DOHH2 (cell line): ENCODE data around the gene PPM1N.
A peak's percentile ranks its signal among the peaks of the same experiment; 100 is the strongest.

Source experiments
- H3F3A ChIP-seq: fragments of 200-600 bp; sonication (generic), shearing (Covaris generic); 2 replicates; pipeline ENCODE4 v1.6.0; 2016; ENCODE audit warnings: antibody characterized with exemption, mild to moderate bottlenecking; ENCODE audit not compliant: control insufficient read depth, insufficient read depth
- H3K27ac ChIP-seq: fragments of 200-600 bp; sonication (generic); 2 replicates; pipeline ENCODE4 v1.5.1; 2014; ENCODE audit warnings: low read depth, mild to moderate bottlenecking, low read length, moderate library complexity
- H3K27me3 ChIP-seq: fragments of 200-600 bp; sonication (generic); 2 replicates; pipeline ENCODE4 v1.6.1; 2014; ENCODE audit warnings: mild to moderate bottlenecking, low read length, mixed read lengths; ENCODE audit not compliant: control insufficient read depth
- H3K36me3 ChIP-seq: fragments of 200-600 bp; sonication (generic); 2 replicates; pipeline ENCODE4 v1.6.1; 2014; ENCODE audit warnings: mild to moderate bottlenecking, low read length, moderate library complexity, mixed read lengths; ENCODE audit not compliant: control insufficient read depth
- H3K4me1 ChIP-seq: fragments of 200-600 bp; sonication (generic); 2 replicates; pipeline ENCODE4 v1.6.1; 2014; ENCODE audit warnings: mild to moderate bottlenecking, low read length, mixed read lengths; ENCODE audit not compliant: control insufficient read depth
- H3K4me2 ChIP-seq: fragments of 200-600 bp; sonication (generic); 2 replicates; pipeline ENCODE4 v1.6.0; 2014; ENCODE audit warnings: mild to moderate bottlenecking, low read length, moderate library complexity
- H3K4me3 ChIP-seq: fragments of 200-600 bp; sonication (generic); 2 replicates; pipeline ENCODE4 v1.5.1; 2014; ENCODE audit warnings: mild to moderate bottlenecking, low read length, mixed read lengths
- H3K79me2 ChIP-seq: fragments of 200-600 bp; sonication (generic); 2 replicates; pipeline ENCODE4 v1.6.1; 2014; ENCODE audit warnings: mild to moderate bottlenecking, low read length, mixed read lengths; ENCODE audit not compliant: control insufficient read depth
- H3K9me2 ChIP-seq: fragments of 200-600 bp; sonication (generic); replicated peaks from 2 replicates; pipeline ENCODE4 v1.6.1; 2014; ENCODE audit warnings: mild to moderate bottlenecking, low read length, mixed read lengths; ENCODE audit not compliant: control insufficient read depth
- H3K9me3 ChIP-seq: fragments of 200-600 bp; sonication (generic); 2 replicates; pipeline ENCODE4 v1.6.1; 2014; ENCODE audit warnings: antibody characterized with exemption, low read length, mixed read lengths; ENCODE audit not compliant: control insufficient read depth, insufficient read depth
- H4K20me1 ChIP-seq: fragments of 200-600 bp; sonication (generic); 2 replicates; pipeline ENCODE4 v1.6.0; 2014; ENCODE audit warnings: low read depth, mild to moderate bottlenecking, antibody characterized with exemption, low read length, moderate library complexity; ENCODE audit not compliant: control insufficient read depth, insufficient read depth
- EZH2phosphoT487 ChIP-seq: fragments of 200-600 bp; sonication (generic); IDR thresholded peaks from 2 replicates; pipeline ENCODE4 v1.6.1; 2017; ENCODE audit warnings: borderline replicate concordance, mild to moderate bottlenecking, antibody characterized with exemption, low read length, moderate library complexity, mixed read lengths
- TF ChIP-seq, protein P1 (sequence below): fragments of 200-600 bp; sonication (generic); IDR thresholded peaks from one replicate; pipeline ENCODE4 v1.5.1; 2014; ENCODE audit warnings: antibody characterized with exemption, mild to moderate bottlenecking, low read depth, low read length; ENCODE audit not compliant: poor library complexity, severe bottlenecking

Gene PPM1N

DNA sequence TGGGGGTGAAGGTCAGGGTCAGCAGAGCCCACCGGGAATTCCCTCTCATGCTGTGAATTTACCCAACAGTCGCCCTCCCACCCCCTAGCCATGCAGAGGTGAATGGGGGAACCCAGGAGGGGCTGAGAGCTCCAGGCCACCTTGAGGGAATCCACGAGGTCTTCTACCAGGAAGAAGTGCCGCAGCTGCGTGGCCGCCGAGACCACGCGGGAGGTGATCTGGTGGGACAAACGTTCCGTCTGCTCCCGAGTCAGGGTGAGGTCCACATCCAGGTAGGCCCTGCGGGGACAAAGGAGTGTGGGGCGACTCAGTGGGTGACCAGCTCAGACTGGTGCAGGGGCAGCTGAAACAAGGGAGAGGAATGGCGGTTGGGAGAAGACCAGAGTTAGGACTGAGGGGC lies 9.5 kb upstream of the PPM1N start:
- Histone ChIP-seq H3K4me2 (no peak overlapping the region), H3K9me3 (no peaks in the 10 kb centered on the region), H4K20me1 (no peaks in the 10 kb centered on the region; the same call in 1 of the 2 replicates), H3K79me2 (peaks cover 6% of the 10 kb centered on the region; the same call in 1 of the 2 replicates), H3K36me3 (no peaks in the 10 kb centered on the region), H3K4me3 (no peak overlapping the region), H3K27me3 (no peaks in the 10 kb centered on the region), H3K9me2 (no peaks in the 10 kb centered on the region), H3K27ac (no peak overlapping the region), H3F3A (peaks cover 7% of the 10 kb centered on the region; the same call in 1 of the 2 replicates), H3K4me1 (peaks cover 29% of the 10 kb centered on the region)
- TF ChIP-seq, protein P1, sequence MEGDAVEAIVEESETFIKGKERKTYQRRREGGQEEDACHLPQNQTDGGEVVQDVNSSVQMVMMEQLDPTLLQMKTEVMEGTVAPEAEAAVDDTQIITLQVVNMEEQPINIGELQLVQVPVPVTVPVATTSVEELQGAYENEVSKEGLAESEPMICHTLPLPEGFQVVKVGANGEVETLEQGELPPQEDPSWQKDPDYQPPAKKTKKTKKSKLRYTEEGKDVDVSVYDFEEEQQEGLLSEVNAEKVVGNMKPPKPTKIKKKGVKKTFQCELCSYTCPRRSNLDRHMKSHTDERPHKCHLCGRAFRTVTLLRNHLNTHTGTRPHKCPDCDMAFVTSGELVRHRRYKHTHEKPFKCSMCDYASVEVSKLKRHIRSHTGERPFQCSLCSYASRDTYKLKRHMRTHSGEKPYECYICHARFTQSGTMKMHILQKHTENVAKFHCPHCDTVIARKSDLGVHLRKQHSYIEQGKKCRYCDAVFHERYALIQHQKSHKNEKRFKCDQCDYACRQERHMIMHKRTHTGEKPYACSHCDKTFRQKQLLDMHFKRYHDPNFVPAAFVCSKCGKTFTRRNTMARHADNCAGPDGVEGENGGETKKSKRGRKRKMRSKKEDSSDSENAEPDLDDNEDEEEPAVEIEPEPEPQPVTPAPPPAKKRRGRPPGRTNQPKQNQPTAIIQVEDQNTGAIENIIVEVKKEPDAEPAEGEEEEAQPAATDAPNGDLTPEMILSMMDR, result no peak
- no peak for TF ChIP-seq EZH2phosphoT487

- peaks cover 34% of the 10 kb centered on the region for H3K4me1 ChIP-seq
Observed at GRCh38 chr19:45489216-45489855, 8.9 kb upstream of the PPM1N start.

DNA sequence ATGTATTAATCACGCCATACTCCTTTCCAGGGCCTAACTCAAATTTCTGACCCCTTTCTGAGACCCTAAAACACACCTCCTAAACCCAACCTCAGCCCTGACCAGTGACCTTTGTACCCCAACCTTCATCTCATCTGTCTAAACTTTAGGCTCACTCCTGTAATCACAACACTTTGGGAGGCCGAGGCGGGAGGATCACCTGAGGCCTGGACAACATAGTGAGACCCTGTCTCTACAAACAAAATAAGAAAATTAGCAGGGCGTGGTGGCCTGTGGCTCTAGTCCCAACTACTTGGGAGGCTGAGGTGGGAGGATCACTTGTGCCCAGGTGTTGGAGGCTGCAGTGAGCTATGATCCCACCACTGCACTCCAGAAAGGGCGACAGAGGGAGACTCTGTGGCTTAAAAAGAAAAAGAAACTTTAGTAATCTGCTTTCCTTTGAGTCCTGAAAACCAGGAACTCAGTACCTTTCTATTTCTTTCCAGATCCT lies 6.1 kb upstream of the PPM1N start:
- Histone ChIP-seq H4K20me1 (no peaks in the 10 kb centered on the region; the same call in 1 of the 2 replicates), H3F3A (peaks cover 14% of the 10 kb centered on the region; the same call in 1 of the 2 replicates), H3K9me2 (no peaks in the 10 kb centered on the region), H3K79me2 (peaks cover 6% of the 10 kb centered on the region; the same call in 1 of the 2 replicates), H3K9me3 (no peaks in the 10 kb centered on the region), H3K27me3 (peaks cover 21% of the 10 kb centered on the region), H3K4me2 (peak overlapping the region; percentile 95), H3K4me3 (peak overlapping the region; percentile 83), H3K27ac (peak overlapping the region; percentile 69), H3K36me3 (no peaks in the 10 kb centered on the region), H3K4me1 (peaks cover 35% of the 10 kb centered on the region)
- TF ChIP-seq EZH2phosphoT487, result no peak
- TF ChIP-seq, protein P1, result no peak

More at GRCh38 chr19:45489216-45489855, 8.9 kb upstream of the PPM1N start:
- Histone ChIP-seq H3K9me2 (no peaks in the 10 kb centered on the region), H3K27me3 (no peaks in the 10 kb centered on the region), H3F3A (peaks cover 10% of the 10 kb centered on the region; the same call in 1 of the 2 replicates), H3K4me3 (no peak overlapping the region), H3K9me3 (no peaks in the 10 kb centered on the region), H4K20me1 (no peaks in the 10 kb centered on the region; the same call in 1 of the 2 replicates), H3K36me3 (no peaks in the 10 kb centered on the region), H3K79me2 (peaks cover 6% of the 10 kb centered on the region; the same call in 1 of the 2 replicates), H3K4me2 (no peak overlapping the region), H3K27ac (no peak overlapping the region)
- TF ChIP-seq EZH2phosphoT487, result no peak
- TF ChIP-seq, protein P1, result no peak
